ENCODE data around the gene SEC31A.
A peak's percentile ranks its signal among the peaks of the same experiment; 100 is the strongest.
"Not testable (repeated sequence)": the region's sequence is repeated elsewhere in the genome, so short reads cannot be mapped to it uniquely, and the experiment has no call there.

SEC31A gene

GRCh38 chr4:82890901-82891706 lies at the start of gene SEC31A:
SEC31A (minus strand) TSS chr4:82891153; CDS start chr4:82881936, 9,217 bp downstream.
- peak; percentile 83 to 93 for DNase-seq

GRCh38 chr4:82939414-82939813 lies 48.5 kb upstream of the SEC31A start:
- no peak for DNase-seq

- DNase-seq = no peak
These were observed 43.5 kb upstream of the SEC31A start for GRCh38 chr4:82934441-82934840.

- DNase-seq = no peak
These were observed 40.1 kb upstream of the SEC31A start for GRCh38 chr4:82930848-82931755.

- no peak for DNase-seq
These were observed 30.8 kb upstream of the SEC31A start for GRCh38 chr4:82921795-82922194.

- no peak for DNase-seq
These were observed 28.4 kb upstream of the SEC31A start for GRCh38 chr4:82919386-82919785.

- no peak for DNase-seq
These were observed 27.1 kb upstream of the SEC31A start for GRCh38 chr4:82918091-82918490.

- DNase-seq = not testable (repeated sequence)
These were observed 23.0 kb upstream of the SEC31A start for GRCh38 chr4:82913968-82914367.

GRCh38 chr4:82913305-82913704 lies 22.4 kb upstream of the SEC31A start:
- no peak for DNase-seq

GRCh38 chr4:82909326-82909725 lies 18.4 kb upstream of the SEC31A start:
- no peak for DNase-seq

GRCh38 chr4:82906469-82906868 lies 15.5 kb upstream of the SEC31A start:
- no peak for DNase-seq

- no peak for DNase-seq
These were observed 14.3 kb upstream of the SEC31A start for GRCh38 chr4:82905205-82905604.

- DNase-seq = no peak
These were observed 12.8 kb upstream of the SEC31A start for GRCh38 chr4:82903737-82904136.

GRCh38 chr4:82901183-82901718 lies 10.3 kb upstream of the SEC31A start:
- DNase-seq = peak in 1 of 2 experiments; percentile 69

- DNase-seq = peak; percentile 98 to 99
These were observed 9.6 kb upstream of the SEC31A start, which contains the start of gene THAP9 for GRCh38 chr4:82900411-82901182. THAP9 (plus strand) TSS chr4:82900735; CDS start chr4:82900803, 68 bp downstream.

GRCh38 chr4:82900066-82900410 lies 9.1 kb upstream of the SEC31A start:
- peak; percentile 44 to 69 for DNase-seq

- DNase-seq = no peak
These were observed 8.6 kb upstream of the SEC31A start for GRCh38 chr4:82899374-82900065.

- DNase-seq = peak in 1 of 2 experiments; percentile 11
These were observed 7.6 kb upstream of the SEC31A start for GRCh38 chr4:82898322-82899243.

- no peak for DNase-seq
These were observed 5.8 kb upstream of the SEC31A start for GRCh38 chr4:82896755-82897154.

- DNase-seq = no peak
These were observed 3.0 kb upstream of the SEC31A start for GRCh38 chr4:82893942-82894341.

GRCh38 chr4:82892467-82892802 lies 1.5 kb upstream of the SEC31A start:
- DNase-seq = no peak

Measured in SHP77 (cell line).